HFF-Myc (cell line): ENCODE data around the gene OXGR1.

ENCODE experiments used
- DNase-seq: peaks from one replicate; pipeline ENCODE4 v3.0.0-alpha.2; 2011; ENCODE audit warnings: low read depth; ENCODE audit errors: extremely low read depth
- H3K4me3 ChIP-seq: replicated peaks from 2 replicates; pipeline ENCODE4 v1.5.1; 2011; ENCODE audit warnings: low read depth, mild to moderate bottlenecking, control low read depth, low read length
- CTCF ChIP-seq: IDR thresholded peaks from 2 replicates; pipeline ENCODE4 v1.5.1; 2012; ENCODE audit warnings: mild to moderate bottlenecking, low read depth, low read length, control low read depth; ENCODE audit errors: missing control alignments

Gene OXGR1

GRCh38 chr13:97004886-97005285 lies 10.6 kb upstream of the OXGR1 start:
- no peak for TF ChIP-seq CTCF
- no peak overlapping the region for H3K4me3 ChIP-seq
- DNase-seq: no peak

- TF ChIP-seq CTCF: no peak
- H3K4me3 ChIP-seq: no peak overlapping the region
- DNase-seq: no peak
Observed at GRCh38 chr13:97004096-97004876, 10.0 kb upstream of the OXGR1 start.

GRCh38 chr13:97003071-97003470 lies 8.8 kb upstream of the OXGR1 start:
- no peak overlapping the region for H3K4me3 ChIP-seq
- DNase-seq: no peak
- no peak for TF ChIP-seq CTCF

GRCh38 chr13:97002581-97002980 lies 8.3 kb upstream of the OXGR1 start:
- no peak overlapping the region for H3K4me3 ChIP-seq
- no peak for TF ChIP-seq CTCF
- no peak for DNase-seq

- no peak for TF ChIP-seq CTCF
- H3K4me3 ChIP-seq: no peak overlapping the region
- DNase-seq: no peak
Observed at GRCh38 chr13:97001636-97002035, 7.4 kb upstream of the OXGR1 start.

GRCh38 chr13:97000295-97000925 lies 6.1 kb upstream of the OXGR1 start:
- no peak for TF ChIP-seq CTCF

More at GRCh38 chr13:97000295-97000925, 6.1 kb upstream of the OXGR1 start:
- H3K4me3 ChIP-seq: no peak overlapping the region
- no peak for DNase-seq
